Lower leg skin (tissue), 4 donors: ENCODE results near the gene ISY1. TPM values are rescaled to one million over a fixed set of nuclear protein-coding genes. Genes with fewer than 3 reads are reported as not detected.
"Not testable (repeated sequence)": the region's sequence is repeated elsewhere in the genome, so short reads cannot be mapped to it uniquely, and the experiment has no call there.

ENCODE experiments used
- DNase-seq, 2 donors: peaks; one replicate each; pipeline ENCODE4 v3.0.0-alpha.2; 2019; ENCODE audit warnings: low spot score in 2 of 2
- H3K4me3 ChIP-seq: fragments of 200-600 bp; sonication (generic); 2 replicates; pipeline ENCODE4 v1.5.1; 2017; ENCODE audit warnings: mild to moderate bottlenecking, low read depth; ENCODE audit not compliant: poor library complexity, severe bottlenecking
- CTCF ChIP-seq, 3 donors: fragments of 450-650 bp; IDR thresholded peaks; one replicate each; pipeline ENCODE4 v1.5.1; 2016; ENCODE audit warnings: antibody characterized with exemption in 3 of 3, mild to moderate bottlenecking in 3 of 3, moderate library complexity in 2 of 3
- POLR2A ChIP-seq, 2 donors: fragments of 450-650 bp; IDR thresholded peaks; one replicate each; pipeline ENCODE4 v1.6.1; 2016 to 2017; ENCODE audit warnings: antibody characterized with exemption in 2 of 2, mild to moderate bottlenecking in 1 of 2, moderate library complexity in 1 of 2
- WGBS, 2 donors: methylation state at CpG; one replicate each; pipeline ENCODE4 v1.1.5; 2018; 5-methylcytosine and 5-hydroxymethylcytosine counted together
- intact Hi-C: fragments of 100-400 bp; cut with DNase I; formaldehyde crosslinking; loops from one replicate; pipeline ENCODE4 v1.15.0; 2023; ENCODE audit warnings: low total_unique reads
- total RNA-seq, 4 donors: library from RNA; depleted of rRNA; stranded (reverse); fragments of >200 nt; gene quantifications; one replicate each; pipeline ENCODE4 v1.1.0, GENCODE V29; 2016

Gene ISY1
- total RNA-seq, 4 donors from 2014 or later = 15.5 to 22.8 (median 18.1) TPM

- no peak for TF ChIP-seq CTCF (IDR thresholded peaks at IDR 0.05)
- TF ChIP-seq POLR2A (IDR thresholded peaks at IDR 0.05) = no peak
Measured at GRCh38 chr3:129095285-129095684, 65.6 kb downstream of the ISY1 start.

GRCh38 chr3:129088312-129088711, 72.6 kb downstream of the ISY1 start:
- H3K4me3 ChIP-seq, DNase-seq, intact Hi-C loops: not testable (repeated sequence)
- no CpG with 5 or more reads among the region's 6 CpGs for WGBS, 2 donors

More at GRCh38 chr3:129095285-129095684, 65.6 kb downstream of the ISY1 start:
- 94 to 99% methylated on average over 7 to 10 of the region's 10 CpGs for WGBS, 2 donors
- no peak overlapping the region for H3K4me3 ChIP-seq
- DNase-seq = no peak
- intact Hi-C loops = no loop called here

GRCh38 chr3:129087904-129088303, 73.0 kb downstream of the ISY1 start:
- intact Hi-C loops, DNase-seq, H3K4me3 ChIP-seq: not testable (repeated sequence)
- 0% methylated on average over 3 of the region's 9 CpGs; no CpG with 5 or more reads in 1 of the 2 donors for WGBS, 2 donors

- no peak overlapping the region for H3K4me3 ChIP-seq
- intact Hi-C loops = no loop called here
- WGBS, 2 donors = 31 to 34% methylated on average over 7 to 8 of the region's 8 CpGs
- TF ChIP-seq POLR2A (IDR thresholded peaks at IDR 0.05) (no peak), CTCF (IDR thresholded peaks at IDR 0.05) (no peak)
- DNase-seq = peak in 1 of 2 donors; percentile 30
Measured at GRCh38 chr3:129087138-129087702, 73.6 kb downstream of the ISY1 start.

GRCh38 chr3:129085818-129086217, 75.0 kb downstream of the ISY1 start:
- 93 to 100% methylated on average over 2 to 3 of the region's 4 CpGs for WGBS, 2 donors
- TF ChIP-seq POLR2A (IDR thresholded peaks at IDR 0.05) (no peak), CTCF (IDR thresholded peaks at IDR 0.05) (no peak)
- intact Hi-C loops = no loop called here
- DNase-seq = no peak
- H3K4me3 ChIP-seq = no peak overlapping the region

- H3K4me3 ChIP-seq = no peak overlapping the region
- DNase-seq = no peak
- intact Hi-C loops = no loop called here
- 91 to 96% methylated on average over 4 to 12 of the region's 12 CpGs for WGBS, 2 donors
- TF ChIP-seq POLR2A (IDR thresholded peaks at IDR 0.05) (no peak), CTCF (IDR thresholded peaks at IDR 0.05) (no peak)
Measured at GRCh38 chr3:129085165-129085715, 75.6 kb downstream of the ISY1 start.

GRCh38 chr3:129084501-129084900, 76.4 kb downstream of the ISY1 start:
- intact Hi-C loops = no loop called here
- no peak for DNase-seq
- 74 to 79% methylated on average over 6 of the region's 6 CpGs for WGBS, 2 donors
- TF ChIP-seq POLR2A (IDR thresholded peaks at IDR 0.05) (no peak), CTCF (IDR thresholded peaks at IDR 0.05) (no peak)
- no peak overlapping the region for H3K4me3 ChIP-seq
